Chondrocyte (in vitro differentiated cells): ENCODE measurements around the gene CXCL16. TPM values are rescaled to one million over a fixed set of nuclear protein-coding genes. Genes with fewer than 3 reads are reported as not detected.

ENCODE experiments used
- DNase-seq: peaks from one replicate; pipeline ENCODE4 v3.0.0; 2021; ENCODE audit warnings: mixed read lengths, low spot score
- H3K27ac Mint-ChIP-seq: one replicate; pipeline ENCODE4 v1.8.0; 2021; ENCODE audit warnings: mild to moderate bottlenecking, moderate library complexity, mixed read lengths; ENCODE audit not compliant: unreplicated experiment
- H3K27me3 Mint-ChIP-seq: 2 replicates; pipeline ENCODE4 v1.8.0; 2021; ENCODE audit warnings: low read depth, mixed read lengths
- H3K36me3 Mint-ChIP-seq: 2 replicates; pipeline ENCODE4 v1.8.0; 2021; ENCODE audit warnings: low read depth, mixed read lengths
- H3K4me1 Mint-ChIP-seq: 2 replicates; pipeline ENCODE4 v1.8.0; 2021; ENCODE audit warnings: low read depth, mild to moderate bottlenecking, mixed read lengths
- H3K4me3 Mint-ChIP-seq: one replicate; pipeline ENCODE4 v1.8.0; 2021; ENCODE audit warnings: mild to moderate bottlenecking, moderate library complexity, mixed read lengths; ENCODE audit not compliant: unreplicated experiment
- H3K9me3 Mint-ChIP-seq: 2 replicates; pipeline ENCODE4 v1.8.0; 2021; ENCODE audit warnings: low read depth, mixed read lengths
- total RNA-seq: library from RNA; stranded (reverse); gene quantifications from 3 replicates; pipeline ENCODE4 v1.2.1, GENCODE V29; 2021
- TF ChIP-seq, protein P1 (sequence below): fragments of 200-600 bp; sonication (generic); IDR thresholded peaks from 2 replicates; pipeline ENCODE4 v1.5.0; 2021; ENCODE audit warnings: antibody characterized with exemption, mild to moderate bottlenecking, moderate library complexity

CXCL16 gene
- total RNA-seq, 1 donor from 2014 or later, result 5.4 TPM

DNA sequence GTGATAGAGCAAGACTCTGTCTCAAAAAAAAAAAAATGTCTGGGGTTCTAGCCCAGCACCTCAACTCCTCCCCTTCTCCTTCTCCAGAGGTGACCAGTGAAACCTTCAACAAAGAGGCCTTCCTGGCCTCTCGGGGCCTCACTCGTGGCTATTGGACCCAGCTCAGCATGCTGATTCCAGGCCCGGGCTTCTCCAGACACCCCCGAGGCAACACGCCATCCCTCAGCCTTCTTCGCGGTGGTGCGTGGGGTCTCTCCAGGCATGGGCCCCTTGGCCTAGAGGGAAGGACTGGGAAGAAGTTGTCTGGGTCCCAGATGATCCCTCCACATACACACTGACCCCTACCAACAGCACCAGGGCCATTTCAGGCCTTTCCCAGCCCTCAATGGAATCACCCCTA lies 3.5 kb upstream of the CXCL16 start:
- TF ChIP-seq, protein P1, sequence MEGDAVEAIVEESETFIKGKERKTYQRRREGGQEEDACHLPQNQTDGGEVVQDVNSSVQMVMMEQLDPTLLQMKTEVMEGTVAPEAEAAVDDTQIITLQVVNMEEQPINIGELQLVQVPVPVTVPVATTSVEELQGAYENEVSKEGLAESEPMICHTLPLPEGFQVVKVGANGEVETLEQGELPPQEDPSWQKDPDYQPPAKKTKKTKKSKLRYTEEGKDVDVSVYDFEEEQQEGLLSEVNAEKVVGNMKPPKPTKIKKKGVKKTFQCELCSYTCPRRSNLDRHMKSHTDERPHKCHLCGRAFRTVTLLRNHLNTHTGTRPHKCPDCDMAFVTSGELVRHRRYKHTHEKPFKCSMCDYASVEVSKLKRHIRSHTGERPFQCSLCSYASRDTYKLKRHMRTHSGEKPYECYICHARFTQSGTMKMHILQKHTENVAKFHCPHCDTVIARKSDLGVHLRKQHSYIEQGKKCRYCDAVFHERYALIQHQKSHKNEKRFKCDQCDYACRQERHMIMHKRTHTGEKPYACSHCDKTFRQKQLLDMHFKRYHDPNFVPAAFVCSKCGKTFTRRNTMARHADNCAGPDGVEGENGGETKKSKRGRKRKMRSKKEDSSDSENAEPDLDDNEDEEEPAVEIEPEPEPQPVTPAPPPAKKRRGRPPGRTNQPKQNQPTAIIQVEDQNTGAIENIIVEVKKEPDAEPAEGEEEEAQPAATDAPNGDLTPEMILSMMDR, result no peak
- Mint-ChIP-seq H3K4me1 (peaks cover 16% of the 10 kb centered on the region), H3K27me3 (peaks cover 26% of the 10 kb centered on the region), H3K9me3 (no peaks in the 10 kb centered on the region), H3K4me3 (no peak overlapping the region), H3K27ac (no peak overlapping the region), H3K36me3 (no peaks in the 10 kb centered on the region)
- no peak for DNase-seq

- peaks cover 23% of the 10 kb centered on the region for H3K27me3 Mint-ChIP-seq
- TF ChIP-seq, protein P1, result no peak
- no peak overlapping the region for H3K4me3 Mint-ChIP-seq
- H3K9me3 Mint-ChIP-seq, result no peaks in the 10 kb centered on the region
- H3K4me1 Mint-ChIP-seq, result peaks cover 16% of the 10 kb centered on the region
- H3K27ac Mint-ChIP-seq, result no peak overlapping the region
- no peak for DNase-seq
- H3K36me3 Mint-ChIP-seq, result no peaks in the 10 kb centered on the region
Measured at GRCh38 chr17:4742629-4743028, 2.9 kb upstream of the CXCL16 start.

DNA sequence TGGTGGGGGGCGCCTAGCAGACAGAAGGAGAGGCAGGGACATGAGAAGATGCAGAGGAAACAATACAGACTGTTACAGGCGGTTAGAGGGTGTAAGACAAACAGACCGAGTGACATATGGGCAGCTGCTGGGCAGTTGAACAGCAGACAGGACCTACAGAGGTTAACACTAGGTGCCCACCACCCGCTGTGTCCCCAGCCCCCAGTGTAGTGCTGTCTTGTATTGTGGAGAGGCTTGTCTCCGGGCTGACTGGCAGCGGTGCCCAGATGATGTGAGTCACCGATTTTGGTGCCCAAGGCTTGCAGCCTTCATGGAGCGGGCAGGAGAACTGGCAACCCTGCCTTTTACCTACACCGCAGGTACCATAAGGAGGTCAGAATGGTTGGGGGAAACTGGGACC lies 2.4 kb upstream of the CXCL16 start:
- Mint-ChIP-seq H3K9me3 (no peaks in the 10 kb centered on the region), H3K36me3 (no peaks in the 10 kb centered on the region), H3K27ac (no peak overlapping the region), H3K27me3 (peaks cover 23% of the 10 kb centered on the region), H3K4me1 (peaks cover 16% of the 10 kb centered on the region), H3K4me3 (no peak overlapping the region)
- TF ChIP-seq, protein P1, result no peak
- no peak for DNase-seq

DNA sequence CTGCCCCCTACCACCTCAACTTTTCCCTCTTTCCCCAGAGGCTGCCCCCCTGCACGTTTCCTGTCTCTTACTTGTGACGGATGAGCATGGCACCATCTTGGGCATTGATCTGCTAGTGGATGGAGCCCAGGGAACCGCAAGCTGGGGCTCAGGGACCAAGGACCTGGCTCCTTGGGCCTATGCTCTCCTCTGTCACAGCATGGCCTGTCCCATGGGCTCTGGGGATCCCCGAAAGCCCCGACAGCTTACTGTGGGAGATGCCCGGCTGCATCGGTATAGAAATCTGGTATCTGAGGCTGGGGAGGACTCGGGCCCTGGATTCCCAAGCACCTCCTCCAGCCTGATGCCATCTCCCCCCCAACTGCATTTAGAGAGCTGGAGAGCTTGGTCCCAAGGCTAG lies 1.8 kb upstream of the CXCL16 start:
- no peaks in the 10 kb centered on the region for H3K9me3 Mint-ChIP-seq
- no peaks in the 10 kb centered on the region for H3K36me3 Mint-ChIP-seq
- TF ChIP-seq, protein P1, result no peak
- H3K27ac Mint-ChIP-seq, result no peak overlapping the region
- H3K27me3 Mint-ChIP-seq, result peaks cover 20% of the 10 kb centered on the region
- H3K4me1 Mint-ChIP-seq, result peaks cover 16% of the 10 kb centered on the region
- no peak overlapping the region for H3K4me3 Mint-ChIP-seq
- DNase-seq, result no peak

GRCh38 chr17:4740584-4740983 lies 856 bp upstream of the CXCL16 start:
- peak overlapping the region; percentile 62 for H3K4me3 Mint-ChIP-seq
- TF ChIP-seq, protein P1, result no peak
- DNase-seq, result no peak
- no peaks in the 10 kb centered on the region for H3K36me3 Mint-ChIP-seq
- no peak overlapping the region for H3K27ac Mint-ChIP-seq
- H3K4me1 Mint-ChIP-seq, result peaks cover 16% of the 10 kb centered on the region
- H3K9me3 Mint-ChIP-seq, result no peaks in the 10 kb centered on the region
- H3K27me3 Mint-ChIP-seq, result peaks cover 18% of the 10 kb centered on the region
